DMS 273 treated with DMSO at 0.1 percent for 48 hours (cell line): ENCODE measurements around the gene SEMA3D.

Experiments used
- DNase-seq: peaks from one replicate; lab custom pipeline; 2025; lab: John Stamatoyannopoulos, UW

Gene SEMA3D

DNA sequence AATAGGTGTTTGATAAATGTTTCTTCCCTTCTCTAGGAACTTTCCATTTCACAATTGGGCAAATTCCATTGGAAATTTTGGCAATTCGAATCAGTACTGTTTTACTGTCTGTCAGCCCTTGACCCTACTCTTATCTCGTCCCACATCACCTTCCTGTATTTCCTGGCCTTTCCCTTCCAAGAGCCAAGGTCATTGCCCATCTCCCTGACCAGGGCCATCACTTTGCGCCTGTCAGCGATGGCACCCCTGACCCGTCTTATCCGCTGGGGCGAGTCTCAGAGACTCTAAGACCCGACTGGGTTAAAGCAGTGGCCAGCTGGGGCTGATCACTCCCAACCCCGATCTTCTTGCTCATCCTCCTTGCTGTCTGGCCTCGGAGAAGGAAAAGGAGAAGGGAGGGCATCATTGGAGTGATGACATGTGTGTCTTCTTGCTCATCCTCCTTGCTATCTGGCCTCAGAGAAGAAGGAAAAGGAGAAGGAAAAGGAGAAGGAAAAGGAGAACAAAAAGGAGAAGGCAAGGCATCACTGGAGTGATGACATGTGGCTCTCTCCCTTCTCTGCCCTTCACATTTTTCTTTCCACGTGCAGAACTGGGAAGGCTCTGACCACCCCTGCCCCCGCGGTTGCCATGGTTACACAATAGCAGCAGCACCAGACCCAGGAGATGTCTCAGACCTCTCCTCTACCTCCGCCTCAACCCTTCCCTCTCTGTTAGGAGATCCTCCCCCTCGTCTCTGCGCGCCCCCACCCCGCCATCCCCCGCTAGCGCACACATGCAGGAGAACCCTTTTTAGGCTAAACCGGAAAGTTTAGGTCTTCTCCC lies 2.0 kb downstream of the SEMA3D start:
- no peak for DNase-seq

DNA sequence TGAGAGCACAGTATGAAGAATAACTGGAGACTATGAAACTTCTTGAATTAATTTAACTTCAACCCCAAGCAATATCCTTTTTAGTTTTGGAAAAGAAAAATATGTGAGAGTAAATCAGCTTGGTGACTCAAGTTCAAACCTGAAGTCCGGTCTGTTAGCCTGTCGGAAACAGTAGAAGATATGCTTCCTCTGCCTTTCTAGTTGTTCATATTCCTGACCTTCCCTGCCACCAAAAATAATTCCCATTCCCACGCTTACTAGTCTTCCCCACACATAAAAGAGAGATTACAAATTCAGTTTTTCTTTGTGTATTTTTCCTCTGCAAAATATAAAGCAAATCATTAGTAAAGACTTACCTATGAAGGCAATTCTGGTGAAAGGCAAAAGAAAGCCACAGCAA lies 3.6 kb downstream of the SEMA3D start:
- DNase-seq: no peak

DNA sequence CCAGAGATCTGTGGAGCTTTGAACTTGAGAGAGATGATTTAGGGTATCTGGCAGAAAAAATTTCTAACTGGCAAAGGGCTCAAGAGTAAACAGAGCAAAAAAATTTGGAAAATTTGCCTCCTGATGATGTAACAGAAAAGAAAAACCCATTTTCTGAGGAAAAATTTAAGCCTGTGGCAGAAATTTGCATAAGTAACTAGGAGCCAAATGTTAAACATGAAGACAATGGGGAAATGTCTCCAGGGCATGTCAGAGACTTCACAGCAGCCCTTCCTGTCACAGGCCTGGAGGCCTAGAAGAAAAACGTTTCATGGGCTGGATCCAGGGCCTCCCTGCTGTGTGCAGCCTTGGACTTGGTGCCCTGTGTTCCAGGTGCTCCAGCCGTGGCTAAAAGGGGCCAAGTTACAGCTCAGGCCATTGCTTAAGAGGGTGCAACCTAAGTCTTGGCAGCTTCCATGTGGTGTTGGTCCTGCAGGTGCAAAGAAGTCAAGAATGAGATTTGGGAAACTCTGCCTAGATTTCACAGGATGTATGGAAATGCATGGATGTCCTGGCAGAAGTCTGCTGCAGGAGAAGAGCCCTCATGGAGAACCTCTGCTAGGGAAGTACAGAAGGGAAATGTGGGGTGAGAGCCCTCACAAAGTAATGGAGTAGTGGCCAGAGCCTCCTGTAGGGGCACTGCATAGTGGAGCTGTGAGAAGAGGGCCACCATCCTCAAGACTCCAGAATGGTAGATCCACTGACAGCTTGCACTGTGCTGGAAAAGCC lies 8.1 kb downstream of the SEMA3D start:
- no peak for DNase-seq

DNA sequence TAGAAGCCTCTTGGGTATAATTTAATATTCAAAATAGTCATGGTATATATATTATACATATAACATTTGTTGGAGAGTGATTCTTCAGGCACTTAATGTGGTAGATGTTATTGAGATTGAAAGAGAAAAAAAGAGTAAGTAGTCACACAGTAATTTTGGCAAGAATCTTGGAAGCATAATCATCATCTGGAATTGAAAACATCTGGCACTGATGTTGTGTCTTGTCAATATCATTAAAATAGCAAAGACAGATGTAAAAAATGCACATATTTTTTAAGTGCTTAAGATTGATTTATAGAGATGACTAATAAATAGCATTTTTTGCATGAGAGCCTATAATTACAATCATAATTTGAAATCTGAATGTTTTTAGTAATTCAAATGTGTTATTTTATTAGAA lies 9.5 kb downstream of the SEMA3D start:
- no peak for DNase-seq

DNA sequence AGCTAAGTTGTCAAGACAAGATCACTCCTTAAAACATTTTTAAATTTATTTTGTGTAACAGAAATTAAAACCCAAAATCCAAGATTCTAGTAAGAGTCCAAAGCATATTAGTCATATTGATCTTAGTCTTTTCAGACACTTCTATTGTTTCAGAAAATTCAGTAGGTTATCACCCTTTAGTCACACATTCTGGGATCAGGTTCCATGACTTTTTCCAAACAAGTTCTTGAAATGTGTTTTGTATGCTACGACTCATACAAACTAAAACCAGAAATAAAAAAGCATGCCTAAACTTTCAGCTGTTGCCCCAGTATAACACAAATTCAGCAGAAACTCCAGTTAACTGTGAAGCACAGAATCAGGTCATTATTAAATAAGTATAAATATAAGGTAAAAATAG lies 10.7 kb downstream of the SEMA3D start:
- DNase-seq: no peak

DNA sequence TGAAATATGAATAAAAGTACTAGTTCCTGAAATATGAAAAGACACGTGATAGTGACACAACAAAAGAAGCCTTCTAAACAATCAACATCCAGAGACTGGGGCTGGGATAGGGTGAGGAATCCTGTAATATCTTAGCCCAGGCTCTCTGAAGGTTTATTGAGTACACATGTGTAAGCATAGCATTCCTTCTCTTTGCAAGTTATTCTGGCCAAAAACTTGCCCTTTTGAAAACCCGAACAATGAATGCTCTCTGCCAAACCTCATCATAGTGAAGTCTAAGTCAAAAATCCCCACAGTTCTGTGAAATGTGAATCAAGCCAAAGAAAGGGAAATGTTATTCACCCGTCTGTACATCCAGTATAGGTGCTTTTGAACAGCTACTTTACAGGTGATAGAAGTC lies 11.6 kb downstream of the SEMA3D start:
- no peak for DNase-seq

DNA sequence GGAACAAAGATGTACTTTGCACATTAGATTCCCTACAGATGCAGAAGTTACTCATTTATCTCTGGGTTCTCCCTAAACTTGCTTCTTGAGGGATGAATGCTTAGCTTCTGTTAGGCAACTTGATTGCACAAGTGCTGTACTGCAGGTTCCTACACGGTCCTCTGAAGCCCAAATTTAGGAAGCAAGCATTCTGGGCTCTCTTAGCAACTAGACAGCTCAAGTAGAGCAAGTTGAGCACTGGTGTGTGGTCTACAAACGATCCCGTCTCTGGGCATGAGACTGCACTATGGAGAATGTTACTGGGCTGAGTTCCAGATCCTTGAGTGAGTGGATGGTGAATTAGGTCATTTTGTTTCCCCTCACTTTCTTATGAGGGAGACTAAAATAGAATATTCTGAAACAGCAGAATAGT lies 14.3 kb downstream of the SEMA3D start:
- no peak for DNase-seq

DNA sequence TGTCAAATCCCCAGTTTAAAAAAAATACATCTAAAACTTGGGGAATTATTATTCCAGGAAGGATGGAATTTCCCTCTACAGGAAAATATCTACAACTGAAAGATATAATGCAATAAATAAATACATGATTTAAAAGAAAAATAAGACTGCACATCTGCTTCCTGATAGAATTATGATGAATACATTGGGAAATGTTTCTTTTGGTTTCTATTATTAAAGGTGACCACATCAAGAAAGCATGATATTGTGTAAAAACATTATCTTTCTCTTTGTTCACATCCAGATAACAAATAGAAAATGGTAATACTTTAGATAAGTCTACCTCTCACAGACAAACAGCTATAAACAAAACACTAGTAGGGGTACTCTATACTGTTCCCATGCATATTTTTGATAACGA lies 19.2 kb downstream of the SEMA3D start:
- DNase-seq: no peak

DNA sequence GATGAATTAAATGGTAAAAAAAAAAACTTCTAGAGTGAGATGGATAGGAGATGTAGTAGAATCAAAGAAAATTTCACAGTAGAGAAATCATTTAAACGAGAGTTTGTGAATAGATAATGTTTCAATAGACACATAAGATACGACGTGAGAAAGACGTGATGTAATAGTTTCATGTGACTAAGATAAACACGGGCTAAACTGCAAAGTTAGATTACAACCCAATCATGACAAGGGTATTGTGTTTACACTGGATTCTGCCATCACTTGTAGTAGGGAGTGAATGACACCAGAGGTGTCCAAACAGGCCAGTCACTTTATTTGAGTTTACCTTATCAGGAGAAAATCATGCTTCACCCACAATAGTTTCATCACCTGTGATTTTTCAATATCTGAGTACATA lies 21.6 kb downstream of the SEMA3D start:
- no peak for DNase-seq

DNA sequence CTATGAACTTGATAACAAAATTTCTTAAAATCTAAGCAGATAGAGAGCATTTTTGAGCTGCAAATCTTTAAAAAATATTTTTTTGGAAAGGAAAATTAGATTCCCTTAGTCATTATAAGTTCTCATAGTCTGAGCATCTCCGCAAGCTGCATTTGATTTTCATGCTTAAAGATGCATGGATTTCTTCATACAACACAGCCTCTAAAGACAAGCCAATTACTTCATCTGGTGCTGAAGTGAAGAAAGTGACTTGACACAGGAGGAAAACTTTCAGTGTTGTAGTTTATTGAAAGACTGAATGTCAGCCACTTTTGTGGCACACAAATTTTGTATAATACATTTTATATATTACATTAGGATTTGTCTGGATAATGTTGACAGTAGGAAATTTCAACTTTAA lies 22.5 kb downstream of the SEMA3D start:
- no peak for DNase-seq

DNA sequence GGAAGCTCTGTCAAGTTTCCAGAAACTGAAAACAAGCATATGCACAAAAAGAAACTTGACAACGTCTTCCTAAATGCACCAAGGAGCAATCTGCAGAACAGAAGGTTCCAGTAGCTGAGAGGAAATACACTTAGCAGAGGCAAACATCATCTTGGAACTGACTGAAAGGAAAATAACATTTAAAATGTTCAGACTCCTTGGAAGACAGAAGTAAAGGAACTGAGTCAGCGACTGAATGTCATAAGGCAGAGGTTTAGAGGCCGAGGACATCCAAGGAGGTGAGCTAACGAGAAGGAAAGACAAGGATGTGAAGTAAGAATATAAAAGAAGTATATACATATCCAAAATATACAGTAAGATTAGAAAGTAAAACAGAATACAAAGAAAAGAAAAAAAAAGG lies 24.1 kb downstream of the SEMA3D start:
- no peak for DNase-seq

DNA sequence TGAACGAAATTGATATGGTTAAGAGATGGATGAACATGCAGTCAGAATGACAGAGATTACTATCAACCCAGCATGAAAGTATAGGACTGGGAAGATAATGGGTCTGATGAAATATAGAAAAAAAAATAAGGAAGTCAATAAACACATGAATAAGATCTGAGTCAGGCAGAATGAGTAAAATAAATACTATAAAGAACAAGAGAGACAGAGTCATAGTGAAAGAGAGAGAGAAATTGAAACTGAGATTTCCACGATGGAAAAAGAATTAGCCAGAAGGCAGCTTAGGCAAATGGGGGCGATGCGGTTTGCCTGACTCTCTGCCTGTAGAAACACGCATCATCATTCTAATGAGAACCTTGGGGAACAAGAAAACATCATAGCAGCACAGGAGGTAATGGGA lies 26.6 kb downstream of the SEMA3D start:
- DNase-seq: no peak

DNA sequence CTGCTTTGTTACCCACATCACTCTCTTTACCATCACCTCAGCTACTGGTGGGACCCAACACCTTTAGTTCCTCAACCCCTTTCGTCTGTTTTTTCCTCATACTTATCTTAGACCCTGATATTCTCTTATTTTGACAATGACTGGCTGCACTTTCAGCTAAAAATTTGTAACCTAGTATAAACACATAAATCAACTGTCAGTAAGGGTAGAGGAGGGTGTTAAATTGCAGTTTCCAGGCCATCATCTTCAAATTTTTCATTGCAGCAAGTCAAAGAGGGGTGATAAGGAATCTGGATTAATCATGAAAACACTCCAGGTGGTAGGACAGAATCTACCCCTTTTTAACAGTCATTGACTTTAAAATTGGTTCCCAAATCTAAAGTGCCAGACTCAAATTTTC lies 27.9 kb downstream of the SEMA3D start:
- no peak for DNase-seq

DNA sequence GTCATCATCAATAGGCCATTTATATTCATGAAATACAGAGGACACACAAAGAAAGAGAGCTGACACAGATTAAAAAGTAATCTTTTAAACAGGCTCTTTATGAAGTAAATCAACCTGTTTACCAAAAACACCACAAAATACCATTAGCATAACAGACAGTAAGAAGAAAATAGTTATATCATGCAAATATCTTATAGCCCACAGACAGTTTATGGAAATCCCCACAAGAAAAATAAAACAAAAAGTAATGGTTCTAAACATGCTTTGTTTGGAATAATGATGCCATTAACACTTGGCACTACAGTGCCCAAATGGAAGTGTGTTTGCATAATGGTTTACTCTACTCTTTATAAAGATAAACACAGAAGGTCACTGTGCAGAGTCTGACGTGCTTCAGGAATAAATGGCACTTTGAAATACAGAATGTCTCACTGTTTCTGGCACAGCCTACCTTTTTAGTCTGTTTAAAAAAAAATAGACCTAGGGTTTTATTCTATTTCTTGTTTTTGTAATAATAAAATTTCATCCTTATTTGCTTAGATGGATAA lies 30.1 kb downstream of the SEMA3D start:
- no peak for DNase-seq

DNA sequence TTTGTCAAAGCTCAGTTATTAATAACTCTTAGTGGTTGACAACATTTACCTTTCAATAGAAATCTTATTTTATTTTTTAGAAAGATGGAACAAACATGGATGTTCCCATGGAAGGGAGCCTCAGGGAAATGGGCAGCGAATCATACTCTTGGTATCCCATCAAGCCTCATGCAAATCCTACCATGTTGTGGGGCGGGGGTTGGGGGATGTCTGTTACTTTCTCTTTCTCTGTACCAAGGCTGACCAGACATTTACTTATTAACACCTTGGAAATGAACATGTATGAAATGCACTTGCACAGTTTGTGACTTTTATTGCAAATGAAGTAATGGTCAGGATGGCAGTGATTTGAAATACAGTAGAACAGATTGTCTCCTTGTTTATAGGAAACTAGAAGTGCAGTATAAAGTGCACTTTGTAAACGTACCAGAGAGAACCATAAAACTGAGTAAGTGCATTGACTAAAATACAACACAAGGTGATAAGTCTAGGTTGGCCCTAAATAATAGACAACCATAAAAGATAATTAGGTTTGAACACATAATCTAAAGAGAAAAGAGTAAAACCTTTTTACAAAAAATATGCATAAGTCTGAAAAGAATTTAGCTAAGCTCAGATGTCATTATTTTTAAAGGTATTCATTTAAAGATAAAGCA lies 32.4 kb downstream of the SEMA3D start:
- DNase-seq: no peak

DNA sequence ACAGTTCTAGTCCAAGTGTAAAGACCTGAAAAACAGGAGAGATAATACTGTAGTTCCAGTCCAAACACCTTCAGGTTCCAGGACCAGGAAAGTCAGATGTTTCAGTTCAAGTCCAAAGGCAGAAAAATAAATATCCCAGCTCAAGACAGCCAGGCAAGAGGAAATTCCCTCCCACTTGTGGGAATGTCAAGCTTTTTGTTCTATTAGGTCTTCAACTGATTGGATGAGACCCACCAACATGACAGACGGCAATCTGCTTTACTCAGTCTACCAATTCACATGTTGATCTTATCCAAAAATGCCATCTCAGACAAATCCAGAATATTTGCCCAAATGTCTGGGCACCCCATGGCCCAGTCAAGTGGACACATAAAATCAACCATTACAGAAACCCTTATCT lies 33.1 kb downstream of the SEMA3D start:
- DNase-seq: no peak

DNA sequence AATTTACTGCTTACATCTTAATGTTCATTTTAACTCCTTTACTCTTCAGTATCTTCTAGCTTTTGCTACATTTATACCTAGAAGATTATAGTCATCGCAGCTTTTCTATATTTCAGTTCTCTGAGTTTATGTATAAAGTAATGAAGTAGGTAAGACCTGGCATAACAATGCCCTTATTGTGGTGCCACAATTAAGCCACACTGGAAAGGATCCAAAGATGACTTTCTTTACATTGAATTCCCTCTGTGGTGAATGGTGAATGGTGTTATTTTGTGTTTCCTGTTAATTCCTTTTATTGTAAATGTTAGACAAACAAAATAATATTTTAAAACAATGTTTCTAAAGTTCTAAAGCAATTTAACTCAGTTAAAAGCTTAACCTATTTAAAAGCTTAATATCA lies 36.2 kb downstream of the SEMA3D start:
- DNase-seq: no peak

DNA sequence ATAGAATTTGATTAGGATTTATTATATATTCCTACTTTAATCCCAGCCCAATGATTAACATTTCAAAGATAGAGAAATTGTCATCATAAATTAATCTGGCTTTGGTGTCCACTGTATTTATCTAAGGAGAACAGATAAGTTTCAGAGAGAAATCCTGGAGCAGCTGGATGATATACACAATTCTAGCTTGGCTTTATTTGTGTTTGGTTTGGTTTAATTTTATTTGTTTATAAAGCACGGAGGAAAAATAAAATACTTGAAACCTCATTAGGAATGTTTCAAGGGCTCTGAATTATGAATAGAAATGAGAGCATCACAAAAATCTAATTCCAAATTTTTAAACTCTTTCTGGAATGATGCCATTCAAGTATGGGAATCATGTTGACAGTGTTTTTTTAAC lies 42.1 kb downstream of the SEMA3D start:
- DNase-seq: no peak

DNA sequence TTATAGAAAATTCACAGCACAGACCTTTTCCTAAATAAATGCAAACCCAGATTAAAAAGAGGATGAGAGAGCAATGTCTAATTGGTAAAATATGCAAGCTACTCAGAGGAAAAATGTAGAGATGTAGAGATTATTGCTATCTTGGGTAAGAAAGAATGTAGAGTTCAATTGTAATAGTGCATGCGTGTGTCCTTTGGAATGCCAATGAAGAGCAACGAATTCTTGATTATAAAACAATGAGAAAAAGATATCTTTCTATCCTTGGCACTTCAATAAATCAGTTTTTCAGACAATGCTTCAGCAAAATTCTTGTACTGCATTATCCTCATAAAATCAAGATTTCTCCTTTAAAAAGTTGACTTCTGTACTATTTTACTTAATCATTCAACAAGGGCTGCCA lies 50.9 kb downstream of the SEMA3D start:
- no peak for DNase-seq

DNA sequence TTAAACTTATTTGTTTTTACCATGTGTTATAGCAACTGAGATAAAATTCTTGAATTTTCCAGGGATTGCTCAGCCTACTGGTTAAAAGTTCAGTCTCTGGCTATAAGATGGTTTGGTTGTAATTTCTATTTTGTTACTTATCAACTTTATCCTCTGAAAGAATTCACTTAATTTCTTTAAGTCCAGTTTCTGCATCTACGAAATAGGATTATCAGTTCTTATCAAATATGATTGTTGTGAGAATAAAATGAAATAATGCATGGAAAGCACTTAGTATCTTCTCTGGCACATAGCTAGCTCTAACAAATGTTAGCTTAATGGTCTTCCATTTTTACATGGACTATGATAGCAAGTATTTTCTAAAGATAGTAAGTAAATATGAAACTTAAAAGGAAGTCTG lies 53.3 kb downstream of the SEMA3D start:
- no peak for DNase-seq

DNA sequence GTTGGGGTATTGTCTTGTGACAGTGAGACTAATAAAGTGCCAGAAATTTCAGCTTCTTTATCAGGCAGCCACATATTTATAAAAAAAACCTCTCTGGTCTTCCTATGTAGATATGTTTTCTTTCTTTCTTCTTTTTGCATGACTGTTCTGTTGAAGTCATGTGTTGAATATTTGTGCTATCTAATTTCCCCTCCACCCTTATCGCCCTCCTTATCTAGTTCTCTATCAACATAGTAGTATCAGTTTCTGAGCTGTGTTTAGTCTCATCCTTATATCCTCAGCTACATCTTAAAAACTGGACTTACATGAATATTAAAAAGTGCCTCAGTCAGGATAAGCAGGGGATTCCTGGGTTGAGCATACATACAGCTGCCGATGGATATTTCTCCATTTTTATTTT lies 53.9 kb downstream of the SEMA3D start:
- no peak for DNase-seq

DNA sequence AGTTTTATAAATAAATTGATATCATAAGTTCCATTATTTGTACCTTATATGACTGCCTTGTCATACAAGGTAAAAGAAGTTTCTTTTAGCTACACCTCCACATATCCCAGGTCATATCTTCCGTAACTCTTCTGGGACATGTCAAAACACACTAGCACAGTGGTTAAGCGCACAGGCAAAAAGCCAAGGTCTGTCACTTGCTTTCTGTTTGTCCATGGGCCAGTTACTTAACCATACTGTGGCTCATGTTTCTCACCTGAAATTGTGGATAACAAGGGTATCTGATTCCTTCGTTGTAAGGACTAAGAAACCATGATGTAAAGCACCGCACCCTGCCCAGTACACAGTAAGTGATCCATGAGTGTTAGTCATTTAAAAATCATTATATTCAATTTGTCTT lies 56.2 kb downstream of the SEMA3D start:
- no peak for DNase-seq

DNA sequence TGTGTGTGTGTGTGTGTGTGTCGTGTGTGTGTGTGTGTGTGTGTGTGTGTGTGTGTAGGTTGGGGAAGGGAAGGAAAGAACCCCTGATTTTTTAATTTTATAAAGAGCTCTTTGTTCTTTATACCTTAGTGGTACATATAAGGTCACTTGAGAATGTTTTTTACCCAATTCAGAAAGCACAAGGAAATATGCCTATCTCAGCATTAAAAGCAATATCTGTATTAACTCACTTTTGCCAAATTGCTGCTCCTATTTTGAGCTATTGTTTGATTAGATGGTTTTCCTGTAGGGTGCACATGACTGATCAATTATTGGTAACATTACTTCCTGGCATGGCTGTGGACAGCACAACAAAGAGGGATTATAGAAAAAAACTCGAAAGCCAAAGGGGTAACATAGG lies 60.5 kb downstream of the SEMA3D start:
- no peak for DNase-seq
